AG09309 (cell line): ENCODE measurements around the gene CD209.

Source experiments
- DNase-seq: peaks from one replicate; pipeline ENCODE4 v3.0.0-alpha.2; 2010; ENCODE audit warnings: low read depth
- H3K4me3 ChIP-seq: 2 replicates; pipeline ENCODE4 v1.5.1; 2011; ENCODE audit warnings: mild to moderate bottlenecking, low read depth, low read length, moderate library complexity; ENCODE audit not compliant: control insufficient read depth
- TF ChIP-seq, protein P1 (sequence below): IDR thresholded peaks from 2 replicates; pipeline ENCODE4 v1.5.1; 2011; ENCODE audit warnings: mild to moderate bottlenecking, low read depth, low read length, inconsistent platforms; ENCODE audit not compliant: insufficient read depth, control insufficient read depth; ENCODE audit errors: missing control alignments

Gene CD209

DNA sequence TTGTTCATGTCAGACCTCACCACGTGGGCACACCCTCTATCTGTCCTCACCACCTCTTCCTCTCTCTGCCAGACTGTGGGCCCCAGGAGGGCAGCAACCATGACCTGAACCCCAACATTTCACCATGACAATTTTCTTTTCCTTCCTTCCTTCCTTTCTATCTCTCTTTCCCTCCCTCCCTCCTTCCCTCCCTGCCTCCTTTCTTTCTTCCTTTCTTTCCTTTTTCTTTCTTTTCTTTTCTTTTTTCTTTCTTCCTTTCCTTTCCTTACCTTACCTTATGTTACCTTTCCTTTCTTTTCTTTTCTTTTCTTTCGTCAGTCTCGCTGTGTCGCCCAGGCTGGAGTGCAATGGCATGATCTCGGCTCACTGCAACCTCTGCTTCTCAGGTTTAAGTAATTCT lies 36.7 kb downstream of the CD209 start:
- H3K4me3 ChIP-seq, result no peak overlapping the region
- TF ChIP-seq, protein P1, sequence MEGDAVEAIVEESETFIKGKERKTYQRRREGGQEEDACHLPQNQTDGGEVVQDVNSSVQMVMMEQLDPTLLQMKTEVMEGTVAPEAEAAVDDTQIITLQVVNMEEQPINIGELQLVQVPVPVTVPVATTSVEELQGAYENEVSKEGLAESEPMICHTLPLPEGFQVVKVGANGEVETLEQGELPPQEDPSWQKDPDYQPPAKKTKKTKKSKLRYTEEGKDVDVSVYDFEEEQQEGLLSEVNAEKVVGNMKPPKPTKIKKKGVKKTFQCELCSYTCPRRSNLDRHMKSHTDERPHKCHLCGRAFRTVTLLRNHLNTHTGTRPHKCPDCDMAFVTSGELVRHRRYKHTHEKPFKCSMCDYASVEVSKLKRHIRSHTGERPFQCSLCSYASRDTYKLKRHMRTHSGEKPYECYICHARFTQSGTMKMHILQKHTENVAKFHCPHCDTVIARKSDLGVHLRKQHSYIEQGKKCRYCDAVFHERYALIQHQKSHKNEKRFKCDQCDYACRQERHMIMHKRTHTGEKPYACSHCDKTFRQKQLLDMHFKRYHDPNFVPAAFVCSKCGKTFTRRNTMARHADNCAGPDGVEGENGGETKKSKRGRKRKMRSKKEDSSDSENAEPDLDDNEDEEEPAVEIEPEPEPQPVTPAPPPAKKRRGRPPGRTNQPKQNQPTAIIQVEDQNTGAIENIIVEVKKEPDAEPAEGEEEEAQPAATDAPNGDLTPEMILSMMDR, result no peak
- DNase-seq, result no peak

DNA sequence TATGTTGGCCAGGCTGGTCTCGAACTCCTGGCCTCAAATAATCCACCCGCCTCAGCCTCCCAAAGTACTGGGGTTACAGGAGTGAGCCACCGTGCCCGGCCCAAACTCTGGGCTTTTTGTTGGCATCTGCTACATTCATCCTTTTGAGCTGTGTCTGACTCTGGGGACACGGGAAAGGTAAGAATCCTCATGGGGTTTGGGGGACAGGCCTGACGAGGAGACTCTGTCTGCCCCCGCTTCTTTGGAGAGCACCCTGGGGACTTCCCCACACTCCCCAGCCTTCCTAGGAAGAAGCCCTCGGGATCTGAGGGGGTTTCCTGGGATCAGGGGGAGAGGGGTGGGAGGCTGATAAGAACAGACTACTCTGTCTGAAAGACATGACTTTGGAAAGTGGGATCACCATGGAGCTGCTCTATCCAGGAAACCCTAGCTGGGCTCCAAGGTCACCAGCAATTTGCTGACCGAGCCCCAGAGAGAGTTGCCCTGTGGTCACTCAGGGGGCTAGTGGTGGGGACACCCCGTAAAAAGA lies 37.3 kb downstream of the CD209 start:
- DNase-seq, result no peak
- TF ChIP-seq, protein P1, result no peak

DNA sequence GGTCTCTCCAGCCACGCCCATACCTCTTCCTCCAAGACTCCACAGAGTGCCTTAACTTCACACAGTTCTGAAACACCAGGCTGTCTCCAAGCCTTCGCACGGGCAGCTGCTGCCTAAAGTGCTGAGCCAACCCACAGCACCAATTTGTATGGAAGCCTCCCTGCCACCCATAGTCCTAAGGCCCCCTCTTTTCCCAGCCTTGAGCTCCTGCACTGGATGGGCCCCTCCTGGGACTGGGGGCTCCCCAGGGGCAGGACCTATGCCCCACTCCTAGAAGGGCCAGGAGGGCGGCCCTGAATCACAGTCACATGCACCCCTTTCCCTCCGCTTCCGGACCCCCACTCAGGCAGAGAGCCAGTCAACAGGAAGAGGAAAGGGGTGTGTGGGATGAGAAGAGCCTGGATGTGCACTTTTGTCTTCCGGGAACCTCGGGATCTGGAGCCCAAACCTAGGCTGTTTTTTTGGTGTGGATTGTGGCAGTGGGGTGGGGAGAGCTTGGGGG lies 40.3 kb downstream of the CD209 start:
- TF ChIP-seq, protein P1, result no peak
- no peak overlapping the region for H3K4me3 ChIP-seq
- DNase-seq, result no peak

More for the DNA sequence above, 37.3 kb downstream of the CD209 start:
- no peak overlapping the region for H3K4me3 ChIP-seq

DNA sequence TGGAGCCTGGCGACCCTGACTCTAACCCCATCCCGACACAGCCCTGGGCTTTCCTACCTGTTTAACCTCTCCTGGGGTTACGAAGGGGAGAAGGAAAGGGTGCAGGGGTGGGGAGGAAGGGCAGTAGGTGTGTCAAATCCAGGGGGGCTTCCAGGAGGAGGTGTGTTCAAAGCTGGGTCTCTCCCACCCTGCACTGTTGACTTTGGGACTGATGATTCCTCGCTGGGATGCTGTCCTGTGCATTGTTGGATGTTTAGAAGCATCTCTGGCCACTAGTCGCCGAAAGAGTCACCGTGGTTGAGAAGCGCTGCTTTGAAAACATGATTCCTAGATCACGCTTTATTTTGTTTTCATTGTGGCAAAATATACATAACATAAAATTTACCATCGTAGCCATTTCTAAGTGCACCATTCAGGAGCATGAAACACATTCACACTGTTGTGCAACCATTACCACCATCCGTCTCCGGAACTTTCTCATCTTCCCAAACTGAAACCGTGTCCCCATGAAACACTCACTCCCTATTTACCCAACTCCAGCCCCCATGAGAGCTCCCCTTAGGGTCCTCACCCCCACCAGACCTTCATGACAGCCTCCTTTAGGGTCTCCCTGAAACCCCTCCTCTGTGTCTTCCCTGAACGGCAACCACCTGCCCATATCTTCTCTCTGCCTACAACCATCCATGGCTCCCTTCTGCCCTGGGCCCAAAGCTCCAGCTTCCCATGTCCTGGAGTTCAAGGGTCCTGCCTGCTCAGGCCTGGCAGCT lies 41.0 kb downstream of the CD209 start:
- no peak overlapping the region for H3K4me3 ChIP-seq
- no peak for DNase-seq
- TF ChIP-seq, protein P1, result no peak

DNA sequence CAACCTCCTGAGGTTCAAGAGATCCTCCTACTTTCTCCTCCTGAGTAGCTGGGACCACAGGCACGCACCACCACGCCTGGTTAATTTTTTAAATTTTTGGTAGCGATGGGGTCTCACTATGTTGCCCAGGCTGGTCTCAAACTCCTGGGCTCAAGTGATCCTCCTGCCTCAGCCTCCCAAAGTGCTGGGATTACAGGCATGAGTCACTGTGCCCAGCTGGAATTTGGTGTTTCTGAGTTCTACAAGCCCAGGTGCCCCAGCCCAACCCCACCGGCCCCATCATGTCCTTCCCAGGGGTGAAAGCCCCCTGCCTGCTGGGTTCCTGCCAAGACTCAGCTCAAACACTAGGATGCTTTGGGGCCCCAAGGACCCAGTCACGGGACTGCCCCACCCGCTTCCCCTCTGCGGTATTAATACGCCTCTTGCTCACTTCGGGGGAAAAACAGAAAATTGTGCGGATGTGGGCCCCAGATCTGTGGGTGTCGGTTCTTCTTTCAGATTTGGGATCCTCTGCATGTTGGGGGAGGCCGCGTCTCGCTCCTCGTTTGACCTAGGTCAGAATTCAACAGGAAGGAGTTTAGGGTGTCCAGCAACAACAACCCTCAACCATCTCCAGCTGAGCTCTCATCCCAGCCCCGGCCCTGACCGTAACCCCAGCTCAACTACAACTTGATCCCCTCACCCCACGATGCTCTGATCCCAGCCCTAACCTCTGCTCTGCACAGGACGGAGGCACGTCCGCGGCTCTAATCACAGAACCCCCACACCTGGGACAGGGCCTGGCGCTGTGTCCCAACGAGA lies 41.7 kb downstream of the CD209 start:
- no peak overlapping the region for H3K4me3 ChIP-seq
- TF ChIP-seq, protein P1, result no peak
- no peak for DNase-seq

DNA sequence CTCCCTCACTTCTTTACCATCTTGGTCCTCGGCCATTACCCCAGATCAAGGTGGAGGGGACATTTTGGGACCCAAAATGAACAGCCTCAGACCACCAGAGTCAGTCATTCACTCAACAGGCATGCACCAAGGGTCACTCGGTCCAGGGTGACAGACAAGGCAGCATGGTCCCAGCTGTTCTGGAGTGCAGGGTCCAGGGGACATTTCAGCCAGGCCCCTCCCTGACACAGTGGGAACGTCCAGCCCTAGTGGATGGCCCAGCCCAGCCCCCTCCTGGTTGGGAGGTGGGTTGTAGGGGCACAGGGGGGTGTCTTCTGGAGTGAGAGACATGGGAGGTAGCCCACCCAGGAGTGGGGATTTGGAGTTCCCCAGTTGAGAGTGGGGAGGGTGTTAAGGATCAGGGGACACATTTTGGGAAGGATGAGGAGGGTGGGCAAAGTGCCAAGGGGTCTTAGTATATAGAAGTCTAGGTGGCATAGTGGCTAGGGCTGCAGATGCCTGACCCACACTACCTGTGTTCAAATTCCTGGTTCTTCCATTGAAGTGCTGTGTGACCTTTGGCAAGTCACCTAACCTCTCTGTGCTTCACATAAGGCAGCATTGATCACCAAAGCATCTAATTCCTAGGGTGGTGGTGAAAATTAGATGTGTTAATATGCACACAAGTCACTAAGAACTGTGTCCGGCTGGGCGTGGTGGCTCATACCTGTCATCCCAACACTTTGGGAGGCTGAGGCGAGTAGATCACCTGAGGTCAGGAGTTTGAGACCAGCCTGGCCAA lies 42.9 kb downstream of the CD209 start:
- no peak overlapping the region for H3K4me3 ChIP-seq
- no peak for DNase-seq
- TF ChIP-seq, protein P1, result no peak
